ENCODE results near the gene FTCD. TPM values are rescaled to one million over a fixed set of nuclear protein-coding genes. Genes with fewer than 3 reads are reported as not detected.
A peak's percentile ranks its signal among the peaks of the same experiment; 100 is the strongest.

FTCD gene
- total RNA-seq, 1 experiment from 2014 or later, result 6.7 TPM

DNA sequence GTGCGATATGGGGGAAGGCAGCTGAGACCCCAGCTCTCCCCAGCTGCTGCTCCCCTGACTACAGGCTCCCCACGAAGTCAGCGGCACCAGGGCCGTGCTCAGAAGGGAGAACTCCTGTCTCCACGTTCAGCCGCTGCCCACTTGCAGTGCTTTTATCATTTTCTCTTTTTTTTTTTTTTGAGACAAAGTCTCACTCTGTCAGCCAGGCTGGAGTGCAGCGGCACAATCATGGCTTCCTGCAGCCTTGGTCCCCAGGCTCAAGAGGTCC is 933 bp upstream of the FTCD start:
- Histone ChIP-seq H2BK15ac (ENCODE audit: low read depth, low read length) (no peak overlapping the region), H3K23ac (ENCODE audit: insufficient read length, low read depth, low read length) (no peak overlapping the region), H2AK5ac (ENCODE audit: insufficient read length, low read length) (no peak overlapping the region), H3K79me1 (ENCODE audit: insufficient read depth, low read depth, low read length, poor library complexity, severe bottlenecking) (no peaks in the 10 kb centered on the region), H3T11ph (ENCODE audit: low read length) (no peak overlapping the region), H3K4me1 (ENCODE audit: insufficient read depth, low read length) (no peaks in the 10 kb centered on the region; the same call in 1 of the 2 replicates), H3K56ac (ENCODE audit: insufficient read length, low read depth, low read length) (no peak overlapping the region), H3K9me3 (ENCODE audit: control insufficient read depth, low read depth, low read length) (no peaks in the 10 kb centered on the region), H2BK5ac (ENCODE audit: insufficient read length, low read length) (no peak overlapping the region), H4K91ac (ENCODE audit: insufficient read length, low read depth, low read length) (no peak overlapping the region), H4K20me1 (ENCODE audit: control insufficient read depth, insufficient read depth, insufficient read length) (no peaks in the 10 kb centered on the region), H3K9ac (ENCODE audit: extremely low read depth, insufficient read length, low read length) (no peak overlapping the region), H3K23me2 (ENCODE audit: insufficient read length, low read depth, low read length, poor library complexity, severe bottlenecking) (no peaks in the 10 kb centered on the region), H3K79me2 (ENCODE audit: insufficient read depth, low read length) (no peaks in the 10 kb centered on the region), H3K18ac (ENCODE audit: insufficient read length, low read depth, low read length) (no peak overlapping the region), H2BK20ac (ENCODE audit: low read depth, low read length, poor library complexity, severe bottlenecking) (no peak overlapping the region), H2BK12ac (ENCODE audit: insufficient read length, low read depth, low read length) (no peak overlapping the region), H3K27me3 (ENCODE audit: insufficient read depth, low read length) (no peaks in the 10 kb centered on the region), H4K8ac (replicated peaks; ENCODE audit: insufficient read length, low read depth, low read length) (no peak overlapping the region), H2AFZ (ENCODE audit: low read length) (no peak overlapping the region), H3K27ac (ENCODE audit: insufficient read length, low read depth, low read length) (no peak overlapping the region), H3K4ac (ENCODE audit: low read depth, low read length) (no peak overlapping the region), H4K5ac (ENCODE audit: insufficient read length, low read depth, low read length) (no peak overlapping the region), H3K14ac (ENCODE audit: insufficient read depth, low read length) (no peak overlapping the region), H2BK120ac (ENCODE audit: low read depth, low read length, poor library complexity, severe bottlenecking) (no peak overlapping the region), H3K4me2 (ENCODE audit: insufficient read depth, insufficient read length, low read length) (no peak overlapping the region)
- peaks cover 6 to 12% (median 9%) of the 10 kb centered on the region in 3 experiments; a peak in 4 of 7 replicates for H3K36me3 Mint-ChIP-seq (ENCODE audit: insufficient read depth in 1 of 3, low read depth in 3 of 3)
- WGBS (ENCODE audit: extremely low coverage, insufficient read length, low lambda C conversion rate), result no CpG with 5 or more reads among the region's 7 CpGs
- H3K27ac Mint-ChIP-seq, result peak overlapping the region in 1 of 3 experiments; percentile 1; a peak in 2 of 7 replicates
- peaks cover 6 to 12% of the 10 kb centered on the region in 2 experiments; a peak in 2 of 5 replicates for H3K9me3 Mint-ChIP-seq
- H3K27me3 Mint-ChIP-seq (ENCODE audit: low read depth), result no peaks in the 10 kb centered on the region
- DNase-seq, result no peak
- no peak overlapping the region for H3K4me3 Mint-ChIP-seq
- H3K4me1 Mint-ChIP-seq, result peaks cover 6 to 9% of the 10 kb centered on the region in 2 experiments
- TF ChIP-seq CTCF (conservative IDR thresholded peaks at IDR 0.05), result no peak
